ENCODE data around the gene PURA. TPM values are rescaled to one million over a fixed set of nuclear protein-coding genes. Genes with fewer than 3 reads are reported as not detected.
A peak's percentile ranks its signal among the peaks of the same experiment; 100 is the strongest.

PURA gene
- polyA plus RNA-seq (2013, experiment 1 of 2), result 0.86 TPM
- 0.77 TPM for polyA plus RNA-seq (2013, experiment 2 of 2)

- Histone ChIP-seq H3K27me3 (ENCODE audit: insufficient read depth, low read length, poor library complexity) (peaks cover 24% of the 10 kb centered on the region), H3K36me3 (ENCODE audit: control insufficient read depth, insufficient read depth, low read length) (no peaks in the 10 kb centered on the region), H2BK15ac (replicated peaks; ENCODE audit: low read depth) (no peak within 1 kb of the TSS), H2BK120ac (ENCODE audit: low read depth, low read length) (no peak within 1 kb of the TSS), H3K23ac (ENCODE audit: low read length) (peak within 1 kb of the TSS; percentile 73), H3K4me2 (ENCODE audit: low read length) (peak within 1 kb of the TSS; percentile 78), H2BK5ac (ENCODE audit: low read length) (no peak within 1 kb of the TSS), H3K79me1 (ENCODE audit: low read length) (no peaks in the 10 kb centered on the region), H3K4ac (ENCODE audit: low read depth, low read length) (no peak within 1 kb of the TSS), H3K4me3 (ENCODE audit: low read length) (peak within 1 kb of the TSS; percentile 26), H4K8ac (ENCODE audit: low read depth, low read length) (no peak within 1 kb of the TSS), H3K18ac (ENCODE audit: low read length) (peak within 1 kb of the TSS; percentile 62), H3K9ac (ENCODE audit: low read length) (peak within 1 kb of the TSS; percentile 76), H4K5ac (ENCODE audit: low read length) (no peak within 1 kb of the TSS), H3K56ac (ENCODE audit: low read length) (peak within 1 kb of the TSS; percentile 86), H2AK5ac (ENCODE audit: low read length) (no peak within 1 kb of the TSS), H3K27ac (ENCODE audit: low read depth, low read length) (no peak within 1 kb of the TSS), H3K4me1 (ENCODE audit: control insufficient read depth, low read depth, low read length) (no peaks in the 10 kb centered on the region), H3K79me2 (ENCODE audit: control insufficient read depth, insufficient read depth, low read length) (no peaks in the 10 kb centered on the region)
- peak; percentile 95 for DNase-seq
- WGBS (ENCODE audit: extremely low coverage, insufficient coverage, low lambda C conversion rate), result no CpG with 5 or more reads among the region's 60 CpGs
Observed at GRCh38 chr5:140113699-140114263, at the start of gene PURA. PURA (plus strand) TSS chr5:140114109; CDS start chr5:140114182, 73 bp downstream.

- no peaks in the 10 kb centered on the region for H3K79me2 ChIP-seq (ENCODE audit: control insufficient read depth, insufficient read depth, low read length)
- H3K27ac ChIP-seq (ENCODE audit: low read depth, low read length), result no peak overlapping the region
- no peak overlapping the region for H2BK5ac ChIP-seq (ENCODE audit: low read length)
- H2BK120ac ChIP-seq (ENCODE audit: low read depth, low read length), result no peak overlapping the region
- no peak overlapping the region for H3K9ac ChIP-seq (ENCODE audit: low read length)
- no peak overlapping the region for H3K4ac ChIP-seq (ENCODE audit: low read depth, low read length)
- no peak overlapping the region for H4K8ac ChIP-seq (ENCODE audit: low read depth, low read length)
- H2BK15ac ChIP-seq (replicated peaks; ENCODE audit: low read depth), result no peak overlapping the region
- H3K79me1 ChIP-seq (ENCODE audit: low read length), result no peaks in the 10 kb centered on the region
- no peak overlapping the region for H2AK5ac ChIP-seq (ENCODE audit: low read length)
- H3K4me1 ChIP-seq (ENCODE audit: control insufficient read depth, low read depth, low read length), result no peaks in the 10 kb centered on the region
- WGBS (ENCODE audit: extremely low coverage, insufficient coverage, low lambda C conversion rate), result no CpG with 5 or more reads among the region's 10 CpGs
- no peak overlapping the region for H3K23ac ChIP-seq (ENCODE audit: low read length)
- DNase-seq, result no peak
- no peak overlapping the region for H3K18ac ChIP-seq (ENCODE audit: low read length)
- H3K4me3 ChIP-seq (ENCODE audit: low read length), result no peak overlapping the region
- H3K56ac ChIP-seq (ENCODE audit: low read length), result no peak overlapping the region
- no peak overlapping the region for H3K4me2 ChIP-seq (ENCODE audit: low read length)
- no peak overlapping the region for H4K5ac ChIP-seq (ENCODE audit: low read length)
- no peaks in the 10 kb centered on the region for H3K36me3 ChIP-seq (ENCODE audit: control insufficient read depth, insufficient read depth, low read length)
- no peaks in the 10 kb centered on the region for H3K27me3 ChIP-seq (ENCODE audit: insufficient read depth, low read length, poor library complexity)
Observed at GRCh38 chr5:140072812-140073211, 41.1 kb upstream of the PURA start.

GRCh38 chr5:140073296-140073695 is 40.6 kb upstream of the PURA start:
- H3K4me1 ChIP-seq (ENCODE audit: control insufficient read depth, low read depth, low read length), result no peaks in the 10 kb centered on the region
- H2BK120ac ChIP-seq (ENCODE audit: low read depth, low read length), result no peak overlapping the region
- no peaks in the 10 kb centered on the region for H3K79me1 ChIP-seq (ENCODE audit: low read length)
- H2BK5ac ChIP-seq (ENCODE audit: low read length), result no peak overlapping the region
- DNase-seq, result no peak
- H3K79me2 ChIP-seq (ENCODE audit: control insufficient read depth, insufficient read depth, low read length), result no peaks in the 10 kb centered on the region
- H3K23ac ChIP-seq (ENCODE audit: low read length), result no peak overlapping the region
- no peak overlapping the region for H4K5ac ChIP-seq (ENCODE audit: low read length)
- no peak overlapping the region for H2BK15ac ChIP-seq (replicated peaks; ENCODE audit: low read depth)
- no peak overlapping the region for H3K4me3 ChIP-seq (ENCODE audit: low read length)
- H3K18ac ChIP-seq (ENCODE audit: low read length), result no peak overlapping the region
- H3K27me3 ChIP-seq (ENCODE audit: insufficient read depth, low read length, poor library complexity), result no peaks in the 10 kb centered on the region
- H3K56ac ChIP-seq (ENCODE audit: low read length), result no peak overlapping the region
- no peak overlapping the region for H3K4me2 ChIP-seq (ENCODE audit: low read length)
- no peak overlapping the region for H3K4ac ChIP-seq (ENCODE audit: low read depth, low read length)
- no peak overlapping the region for H2AK5ac ChIP-seq (ENCODE audit: low read length)
- no peak overlapping the region for H3K27ac ChIP-seq (ENCODE audit: low read depth, low read length)
- no CpG with 5 or more reads among the region's 4 CpGs for WGBS (ENCODE audit: extremely low coverage, insufficient coverage, low lambda C conversion rate)
- H3K9ac ChIP-seq (ENCODE audit: low read length), result no peak overlapping the region
- no peaks in the 10 kb centered on the region for H3K36me3 ChIP-seq (ENCODE audit: control insufficient read depth, insufficient read depth, low read length)
- H4K8ac ChIP-seq (ENCODE audit: low read depth, low read length), result no peak overlapping the region

- H3K27me3 ChIP-seq (ENCODE audit: insufficient read depth, low read length, poor library complexity), result no peaks in the 10 kb centered on the region
Observed at GRCh38 chr5:140075371-140075770, 38.5 kb upstream of the PURA start.

GRCh38 chr5:140076142-140076541 is 37.8 kb upstream of the PURA start:
- Histone ChIP-seq H3K23ac (ENCODE audit: low read length) (no peak overlapping the region), H3K4me2 (ENCODE audit: low read length) (no peak overlapping the region), H3K79me2 (ENCODE audit: control insufficient read depth, insufficient read depth, low read length) (no peaks in the 10 kb centered on the region), H4K5ac (ENCODE audit: low read length) (no peak overlapping the region), H3K36me3 (ENCODE audit: control insufficient read depth, insufficient read depth, low read length) (no peaks in the 10 kb centered on the region), H2AK5ac (ENCODE audit: low read length) (no peak overlapping the region), H4K8ac (ENCODE audit: low read depth, low read length) (no peak overlapping the region), H3K79me1 (ENCODE audit: low read length) (no peaks in the 10 kb centered on the region), H2BK120ac (ENCODE audit: low read depth, low read length) (no peak overlapping the region), H3K18ac (ENCODE audit: low read length) (no peak overlapping the region), H3K4ac (ENCODE audit: low read depth, low read length) (no peak overlapping the region), H2BK15ac (replicated peaks; ENCODE audit: low read depth) (no peak overlapping the region), H3K56ac (ENCODE audit: low read length) (no peak overlapping the region), H3K9ac (ENCODE audit: low read length) (no peak overlapping the region), H3K27me3 (ENCODE audit: insufficient read depth, low read length, poor library complexity) (no peaks in the 10 kb centered on the region), H3K4me3 (ENCODE audit: low read length) (no peak overlapping the region), H2BK5ac (ENCODE audit: low read length) (no peak overlapping the region), H3K27ac (ENCODE audit: low read depth, low read length) (no peak overlapping the region), H3K4me1 (ENCODE audit: control insufficient read depth, low read depth, low read length) (no peaks in the 10 kb centered on the region)
- DNase-seq, result no peak
- no CpG with 5 or more reads among the region's 1 CpG for WGBS (ENCODE audit: extremely low coverage, insufficient coverage, low lambda C conversion rate)

More at GRCh38 chr5:140075371-140075770, 38.5 kb upstream of the PURA start:
- no peak overlapping the region for H3K23ac ChIP-seq (ENCODE audit: low read length)
- no peak for DNase-seq
- no peak overlapping the region for H4K8ac ChIP-seq (ENCODE audit: low read depth, low read length)
- H3K56ac ChIP-seq (ENCODE audit: low read length), result no peak overlapping the region
- no peak overlapping the region for H2BK15ac ChIP-seq (replicated peaks; ENCODE audit: low read depth)
- no peak overlapping the region for H3K27ac ChIP-seq (ENCODE audit: low read depth, low read length)
- H3K79me2 ChIP-seq (ENCODE audit: control insufficient read depth, insufficient read depth, low read length), result no peaks in the 10 kb centered on the region
- no peak overlapping the region for H2AK5ac ChIP-seq (ENCODE audit: low read length)
- H3K4me2 ChIP-seq (ENCODE audit: low read length), result no peak overlapping the region
- H3K9ac ChIP-seq (ENCODE audit: low read length), result no peak overlapping the region
- H3K36me3 ChIP-seq (ENCODE audit: control insufficient read depth, insufficient read depth, low read length), result no peaks in the 10 kb centered on the region
- H3K4ac ChIP-seq (ENCODE audit: low read depth, low read length), result no peak overlapping the region
- WGBS (ENCODE audit: extremely low coverage, insufficient coverage, low lambda C conversion rate), result no CpG with 5 or more reads among the region's 2 CpGs
- H3K18ac ChIP-seq (ENCODE audit: low read length), result no peak overlapping the region
- H2BK5ac ChIP-seq (ENCODE audit: low read length), result no peak overlapping the region
- H3K79me1 ChIP-seq (ENCODE audit: low read length), result no peaks in the 10 kb centered on the region
- no peak overlapping the region for H4K5ac ChIP-seq (ENCODE audit: low read length)
- no peak overlapping the region for H2BK120ac ChIP-seq (ENCODE audit: low read depth, low read length)
- H3K4me1 ChIP-seq (ENCODE audit: control insufficient read depth, low read depth, low read length), result no peaks in the 10 kb centered on the region
- H3K4me3 ChIP-seq (ENCODE audit: low read length), result no peak overlapping the region

GRCh38 chr5:140076788-140077187 is 37.1 kb upstream of the PURA start:
- Histone ChIP-seq H3K4me1 (ENCODE audit: control insufficient read depth, low read depth, low read length) (no peaks in the 10 kb centered on the region), H3K4ac (ENCODE audit: low read depth, low read length) (no peak overlapping the region), H4K5ac (ENCODE audit: low read length) (no peak overlapping the region), H2BK5ac (ENCODE audit: low read length) (no peak overlapping the region), H3K9ac (ENCODE audit: low read length) (no peak overlapping the region), H2AK5ac (ENCODE audit: low read length) (no peak overlapping the region), H3K23ac (ENCODE audit: low read length) (no peak overlapping the region), H2BK15ac (replicated peaks; ENCODE audit: low read depth) (no peak overlapping the region), H3K4me3 (ENCODE audit: low read length) (no peak overlapping the region), H3K56ac (ENCODE audit: low read length) (no peak overlapping the region), H4K8ac (ENCODE audit: low read depth, low read length) (no peak overlapping the region), H3K18ac (ENCODE audit: low read length) (no peak overlapping the region), H3K4me2 (ENCODE audit: low read length) (no peak overlapping the region), H3K79me1 (ENCODE audit: low read length) (no peaks in the 10 kb centered on the region), H3K27ac (ENCODE audit: low read depth, low read length) (no peak overlapping the region), H3K36me3 (ENCODE audit: control insufficient read depth, insufficient read depth, low read length) (no peaks in the 10 kb centered on the region), H3K79me2 (ENCODE audit: control insufficient read depth, insufficient read depth, low read length) (no peaks in the 10 kb centered on the region), H2BK120ac (ENCODE audit: low read depth, low read length) (no peak overlapping the region), H3K27me3 (ENCODE audit: insufficient read depth, low read length, poor library complexity) (no peaks in the 10 kb centered on the region)
- WGBS (ENCODE audit: extremely low coverage, insufficient coverage, low lambda C conversion rate), result no CpG with 5 or more reads among the region's 2 CpGs
- DNase-seq, result no peak

All from mesendoderm (in vitro differentiated cells).